Right ventricle myocardium inferior (tissue), 1 donor: Measurements from ENCODE around the gene PRR20E. TPM values are rescaled to one million over a fixed set of nuclear protein-coding genes. Genes with fewer than 3 reads are reported as not detected.
"Not testable (repeated sequence)": the region's sequence is repeated elsewhere in the genome, so short reads cannot be mapped to it uniquely, and the experiment has no call there.

ENCODE experiments used
- ATAC-seq: fragments of 200-7000 bp; cut with Tn5 transposase; one replicate; pipeline ENCODE4 v1.9.1; 2020; ENCODE audit warnings: mild to moderate bottlenecking, moderate library complexity
- DNase-seq: peaks from one replicate; pipeline ENCODE4 v3.0.0; 2021; ENCODE audit errors: missing footprints
- intact Hi-C: fragments of 100-400 bp; cut with DNase I; formaldehyde crosslinking; loops from one replicate; pipeline ENCODE4 v1.11.0; 2022
- long read RNA-seq: library from polyadenylated mRNA; unstranded; transcript quantifications from one replicate; pipeline ENCODE4 v2.0.0, GENCODE V29; 2021
- total RNA-seq: library from RNA; stranded (reverse); fragmentation: NEBNext Ultra II Directional; extraction: Animal tissue kit (Norgen Biotek cat#: 25700); gene quantifications from one replicate; pipeline ENCODE4 v1.2.1, GENCODE V29; 2021
- donor health status: DM: no; HTN: yes; CAD: no; lungs with severe emphysema.

PRR20E gene
- total RNA-seq: not detected
- long read RNA-seq: 0 reads

GRCh38 chr13:57166897-57167296, at the start of gene PRR20E:
TSS of gene PRR20E (plus strand) at chr13:57167197. CDS start at chr13:57167584, 387 bp downstream.
- intact Hi-C loops, DNase-seq, ATAC-seq: not testable (repeated sequence)

- DNase-seq (no peak), ATAC-seq (peak; percentile 96)
- intact Hi-C loops: no loop called here
These were observed 43.3 kb upstream of the PRR20E start for GRCh38 chr13:57123681-57124080.

GRCh38 chr13:57128909-57129308, 38.1 kb upstream of the PRR20E start:
- ATAC-seq (no peak), DNase-seq (no peak)
- intact Hi-C loops: no loop called here

GRCh38 chr13:57136093-57136492, 30.9 kb upstream of the PRR20E start:
- DNase-seq: no peak
- intact Hi-C loops: no loop called here
- ATAC-seq: no peak

- no peak for DNase-seq
- ATAC-seq: no peak
- intact Hi-C loops: no loop called here
These were observed 29.4 kb upstream of the PRR20E start for GRCh38 chr13:57137585-57137984.

- ATAC-seq (no peak), DNase-seq (no peak)
- intact Hi-C loops: no loop called here
These were observed 28.0 kb upstream of the PRR20E start for GRCh38 chr13:57138988-57139387.

GRCh38 chr13:57139781-57140180, 27.2 kb upstream of the PRR20E start:
- DNase-seq, intact Hi-C loops, ATAC-seq: not testable (repeated sequence)

- intact Hi-C loops, ATAC-seq, DNase-seq: not testable (repeated sequence)
These were observed 26.6 kb upstream of the PRR20E start, which contains the start of gene PRR20A for GRCh38 chr13:57140235-57140968. TSS of gene PRR20A (plus strand) at chr13:57140918. CDS start at chr13:57141305, 387 bp downstream.

GRCh38 chr13:57147188-57147587, 19.8 kb upstream of the PRR20E start, which contains the start of gene PRR20B:
TSS of gene PRR20B (plus strand) at chr13:57147488. CDS start at chr13:57147875, 387 bp downstream.
- DNase-seq, ATAC-seq, intact Hi-C loops: not testable (repeated sequence)

GRCh38 chr13:57148106-57148505, 18.9 kb upstream of the PRR20E start:
- peak; percentile 27 for DNase-seq
- ATAC-seq, intact Hi-C loops: not testable (repeated sequence)

GRCh38 chr13:57153761-57154160, 13.2 kb upstream of the PRR20E start, which contains the start of gene PRR20C:
TSS of gene PRR20C (plus strand) at chr13:57154061. CDS start at chr13:57154448, 387 bp downstream.
- DNase-seq, intact Hi-C loops, ATAC-seq: not testable (repeated sequence)

GRCh38 chr13:57160332-57160731, 6.7 kb upstream of the PRR20E start, which contains the start of gene PRR20D:
TSS of gene PRR20D (plus strand) at chr13:57160632. CDS start at chr13:57161019, 387 bp downstream.
- ATAC-seq, intact Hi-C loops, DNase-seq: not testable (repeated sequence)

- ATAC-seq: no peak
- no peak for DNase-seq
- intact Hi-C loops: no loop called here
These were observed 24.7 kb downstream of the PRR20E start for GRCh38 chr13:57191667-57192066.

- DNase-seq: no peak
- ATAC-seq: no peak
- intact Hi-C loops: no loop called here
These were observed 46.0 kb downstream of the PRR20E start for GRCh38 chr13:57212989-57213388.

Other genes starting within 250 kb of the PRR20E start
- gene PRR20A, start 26.3 kb upstream of the PRR20E start, total RNA-seq: not detected
- gene PRR20B, start 19.7 kb upstream of the PRR20E start, total RNA-seq: not detected
- gene PRR20C, start 13.1 kb upstream of the PRR20E start, total RNA-seq: not detected
- not detected for gene PRR20D, start 6.6 kb upstream of the PRR20E start, total RNA-seq